HG03196 (cell line): ENCODE results near the gene KRT4.
"Not testable (repeated sequence)": the region's sequence is repeated elsewhere in the genome, so short reads cannot be mapped to it uniquely, and the experiment has no call there.

Source experiments
- ATAC-seq: cut with Tn5 transposase; IDR thresholded peaks from one replicate; pipeline ENCODE4 v1.9.1; 2021; ENCODE audit not compliant: unreplicated experiment

Gene KRT4

DNA sequence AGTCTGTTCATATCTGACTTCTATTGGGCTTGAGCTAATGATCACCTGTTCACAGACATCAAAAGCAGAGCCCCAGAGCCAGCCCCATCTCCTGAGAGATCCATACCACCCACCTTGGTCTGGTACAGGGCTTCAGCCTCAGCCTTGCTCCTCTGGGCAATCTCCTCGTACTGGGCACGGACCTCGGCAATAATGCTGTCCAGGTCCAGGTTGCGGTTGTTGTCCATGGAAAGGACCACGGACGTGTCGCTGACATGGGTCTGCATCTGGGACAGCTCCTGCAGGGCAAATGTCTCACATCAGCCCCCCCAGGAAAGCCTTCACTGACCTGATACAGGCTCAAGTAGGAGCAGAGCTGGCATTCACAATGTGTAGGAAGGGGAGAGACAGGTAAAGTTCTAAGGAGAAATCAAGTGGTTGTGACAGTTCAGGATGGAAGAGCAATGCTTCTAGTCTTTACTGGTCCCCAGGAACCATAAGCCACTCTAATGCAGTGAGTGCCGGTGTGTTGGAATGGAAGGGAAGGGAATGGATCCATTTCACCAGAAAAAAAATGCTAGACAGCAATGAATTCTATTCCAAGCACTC is 5.2 kb downstream of the KRT4 start:
- ATAC-seq = no peak

DNA sequence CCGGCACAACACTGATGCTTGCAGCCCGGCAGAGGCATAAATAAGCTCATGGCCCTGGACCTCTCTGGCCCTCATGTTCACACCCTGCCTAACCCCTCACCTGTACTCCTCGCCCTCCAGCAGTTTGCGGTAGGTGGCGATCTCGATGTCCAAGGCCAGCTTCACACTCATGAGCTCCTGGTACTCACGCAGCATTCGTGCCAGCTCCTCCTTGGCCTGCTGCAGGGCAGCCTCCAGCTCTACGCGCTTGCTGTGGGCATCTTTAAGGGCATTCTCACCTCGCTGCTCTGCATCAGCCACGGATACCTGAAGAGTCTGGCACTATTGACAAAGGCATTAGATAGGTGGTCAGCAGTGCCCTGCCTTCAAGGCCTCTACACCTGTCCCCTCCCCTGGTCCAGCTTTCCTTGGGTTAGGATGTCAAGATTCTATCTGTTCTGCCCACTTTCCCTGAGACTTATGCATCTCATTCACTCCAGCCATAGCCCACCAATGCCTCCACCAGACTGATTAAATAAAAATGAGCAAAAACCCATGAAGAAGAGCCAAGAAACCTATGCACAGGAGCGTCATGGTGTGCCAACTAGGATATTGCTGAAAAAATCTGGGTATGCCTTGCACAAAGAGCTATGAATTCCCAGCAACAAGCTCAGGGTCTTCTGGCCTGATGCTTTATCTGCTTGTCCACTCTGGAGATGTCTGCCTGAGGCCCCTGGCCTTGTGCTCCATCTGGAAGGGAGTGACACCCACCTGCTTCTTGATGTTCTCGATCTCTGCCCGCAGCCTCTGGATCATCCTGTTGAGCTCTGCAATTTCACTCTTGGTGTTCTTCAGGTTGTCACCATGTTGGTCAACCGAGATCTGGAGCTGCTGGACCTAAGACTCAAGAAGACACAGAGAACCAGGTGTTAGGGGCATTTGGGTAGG is 6.1 kb downstream of the KRT4 start:
- ATAC-seq = no peak

DNA sequence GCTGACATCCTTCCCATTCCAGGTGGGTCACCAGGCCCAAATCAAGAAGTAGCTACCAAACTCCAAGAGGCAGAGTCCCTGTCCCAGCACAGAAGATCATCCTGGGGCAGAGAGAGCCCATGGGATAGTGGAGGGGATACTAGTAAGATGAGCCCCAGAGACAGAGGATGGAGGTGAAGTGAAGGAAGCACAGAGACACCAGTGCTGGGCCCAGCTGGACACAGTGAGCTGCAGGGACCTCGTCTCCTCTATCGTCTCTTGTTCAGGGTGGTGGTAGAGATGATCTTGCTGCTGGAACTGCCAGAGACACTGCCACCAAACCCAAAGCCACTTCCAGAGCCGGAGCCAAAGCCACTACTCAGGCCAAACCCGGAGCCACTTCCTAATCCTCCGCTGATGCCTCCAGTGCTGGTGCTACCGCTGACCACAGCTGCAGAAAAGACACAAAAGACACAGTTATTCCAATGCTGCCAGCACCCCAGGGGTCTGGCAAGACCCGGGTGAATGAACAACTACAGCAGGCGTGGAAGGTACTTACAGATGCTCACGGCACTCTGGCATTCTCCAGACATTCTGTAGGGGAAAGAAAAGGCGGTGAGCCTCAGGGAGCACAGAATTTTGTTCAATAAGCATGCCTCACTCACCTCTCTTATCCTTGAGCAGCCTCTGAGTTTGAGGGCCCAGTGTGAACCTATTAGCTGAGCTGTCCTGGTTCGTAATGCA is 6.9 kb downstream of the KRT4 start:
- no peak for ATAC-seq

DNA sequence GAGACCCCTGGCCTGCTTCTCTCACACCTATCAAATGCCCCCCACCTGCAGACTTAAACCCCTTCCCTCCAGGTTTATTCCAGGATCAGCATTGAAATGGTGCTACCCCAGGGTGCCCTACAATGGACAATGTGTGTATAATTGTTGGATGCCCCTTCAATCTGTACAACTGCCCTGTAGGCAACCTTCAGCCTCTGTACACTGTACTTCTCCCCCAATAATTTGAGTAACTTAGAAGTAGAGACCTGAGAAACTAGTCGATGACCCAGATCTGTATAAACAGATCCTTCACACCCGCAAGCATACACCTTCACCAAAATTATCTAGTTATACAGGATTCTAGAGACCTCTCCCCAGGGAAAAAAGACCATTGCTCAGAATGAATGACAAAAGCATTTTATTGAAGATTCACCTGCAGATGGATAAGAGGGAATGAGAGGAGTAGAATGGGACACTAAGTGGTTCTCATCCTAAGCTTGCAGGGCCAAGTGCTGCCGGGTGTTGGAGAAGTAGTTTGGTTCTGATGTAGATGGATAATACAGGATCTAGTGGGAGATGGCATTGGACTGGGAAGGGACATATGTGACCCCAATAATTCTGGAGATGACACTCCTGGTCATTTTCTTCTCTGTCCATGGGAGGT is 7.6 kb downstream of the KRT4 start:
- ATAC-seq = no peak

DNA sequence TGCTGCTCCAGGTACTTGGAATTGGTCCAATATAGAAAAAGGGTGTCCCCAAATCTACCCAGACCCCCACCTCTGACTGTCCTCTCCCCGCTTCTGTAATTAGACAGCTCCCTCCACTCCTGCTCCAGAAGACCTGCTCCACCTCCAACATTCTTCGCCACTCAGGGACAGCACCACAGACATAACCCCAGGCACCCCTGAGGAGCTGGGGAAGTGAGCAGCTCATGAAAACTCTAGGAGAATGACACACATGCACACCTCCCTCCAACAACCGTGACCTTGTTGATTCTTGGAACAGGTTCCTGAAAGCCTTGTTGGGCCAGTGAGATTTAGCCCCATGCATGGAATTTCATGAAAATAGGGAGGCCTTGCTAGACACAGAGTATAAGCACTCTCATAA is 8.2 kb downstream of the KRT4 start:
- ATAC-seq = no peak

DNA sequence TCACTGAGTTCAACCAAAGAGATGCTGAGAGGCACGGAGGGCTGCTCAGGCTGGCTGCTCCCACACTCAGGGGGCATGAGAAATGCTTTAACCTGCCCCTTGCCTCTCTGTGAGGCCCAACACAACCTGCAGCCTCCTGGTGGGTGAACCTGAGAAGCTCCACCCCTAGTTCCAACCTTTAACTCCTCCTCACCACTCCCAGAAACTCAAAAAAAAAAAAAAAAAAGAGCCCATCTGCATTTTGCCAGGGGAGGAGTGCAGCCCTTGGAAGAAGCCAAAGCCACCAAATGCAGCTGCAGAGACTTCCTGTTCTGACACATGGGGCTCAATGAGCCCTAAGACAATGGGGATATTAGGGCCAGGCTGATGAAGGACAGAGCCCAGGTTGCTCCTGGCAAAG is 8.9 kb downstream of the KRT4 start:
- ATAC-seq = no peak

DNA sequence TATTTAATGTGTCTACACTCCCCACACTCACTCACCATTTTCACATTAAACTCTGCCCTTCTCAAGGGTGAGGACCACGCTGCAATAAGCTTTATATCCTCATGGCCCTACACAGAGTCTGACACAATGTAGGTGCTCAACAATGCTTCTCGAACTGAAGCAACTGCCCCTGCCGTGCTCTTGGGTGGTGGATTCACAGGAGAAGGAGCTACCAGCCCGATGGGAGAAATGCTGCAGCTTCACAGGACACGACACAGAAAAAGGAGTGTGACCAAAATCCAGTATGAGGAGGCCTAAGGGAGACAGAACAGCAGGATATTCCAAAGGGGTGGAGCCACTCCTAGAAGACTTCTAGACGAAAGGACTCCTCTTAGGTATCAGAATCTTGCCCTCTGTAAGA is 11.5 kb downstream of the KRT4 start:
- ATAC-seq = no peak

DNA sequence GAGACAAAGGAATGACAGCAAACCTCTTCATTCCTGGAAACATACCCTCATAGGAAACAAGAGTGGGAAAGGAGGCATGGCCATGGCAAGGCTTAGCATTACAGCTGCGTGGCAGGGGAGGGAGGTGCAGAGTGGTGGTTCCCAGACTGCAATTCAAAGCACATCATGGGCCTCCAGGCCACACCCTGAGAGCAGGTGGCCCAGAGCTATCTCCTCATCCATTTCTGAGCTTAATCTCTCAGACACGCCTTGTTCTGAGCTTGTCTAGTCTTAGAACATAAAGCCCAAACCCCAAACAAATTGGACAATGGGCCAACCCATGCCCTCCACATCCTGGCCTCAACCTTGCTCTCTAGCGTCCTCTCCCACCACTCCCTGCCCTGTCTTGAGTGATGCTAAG is 12.1 kb downstream of the KRT4 start:
- ATAC-seq = no peak

DNA sequence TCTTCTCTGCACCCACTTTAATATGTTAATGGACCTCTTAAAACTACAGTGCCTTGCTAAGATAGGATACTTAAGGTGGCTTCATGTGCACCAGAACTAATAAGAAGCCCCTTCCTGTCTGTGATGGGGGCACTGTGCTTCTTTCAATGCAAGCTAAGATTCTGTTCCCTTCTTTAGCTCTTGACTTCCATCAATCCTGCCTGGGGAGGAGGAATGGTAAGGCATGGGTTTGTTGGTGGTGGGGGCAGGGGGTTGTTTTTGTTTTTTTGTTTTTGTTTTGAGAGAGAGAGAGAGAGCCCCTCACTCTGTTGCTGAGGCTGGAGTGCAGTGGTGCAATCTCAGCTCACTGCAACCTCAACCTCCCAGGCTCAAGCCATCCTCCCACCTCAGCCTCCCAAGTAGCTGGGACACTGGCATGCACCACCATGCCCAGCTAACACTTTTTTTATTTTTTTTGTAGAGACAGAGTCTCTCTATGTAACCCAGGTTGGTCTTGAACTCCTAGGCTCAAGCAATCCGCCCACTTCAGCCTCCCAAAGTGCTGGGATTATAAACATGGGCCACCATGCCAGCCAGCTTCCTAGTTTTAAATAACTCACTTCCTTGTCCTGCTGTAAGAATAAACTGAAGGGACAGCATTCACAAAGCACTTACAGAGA is 13.5 kb downstream of the KRT4 start:
- ATAC-seq = no peak

DNA sequence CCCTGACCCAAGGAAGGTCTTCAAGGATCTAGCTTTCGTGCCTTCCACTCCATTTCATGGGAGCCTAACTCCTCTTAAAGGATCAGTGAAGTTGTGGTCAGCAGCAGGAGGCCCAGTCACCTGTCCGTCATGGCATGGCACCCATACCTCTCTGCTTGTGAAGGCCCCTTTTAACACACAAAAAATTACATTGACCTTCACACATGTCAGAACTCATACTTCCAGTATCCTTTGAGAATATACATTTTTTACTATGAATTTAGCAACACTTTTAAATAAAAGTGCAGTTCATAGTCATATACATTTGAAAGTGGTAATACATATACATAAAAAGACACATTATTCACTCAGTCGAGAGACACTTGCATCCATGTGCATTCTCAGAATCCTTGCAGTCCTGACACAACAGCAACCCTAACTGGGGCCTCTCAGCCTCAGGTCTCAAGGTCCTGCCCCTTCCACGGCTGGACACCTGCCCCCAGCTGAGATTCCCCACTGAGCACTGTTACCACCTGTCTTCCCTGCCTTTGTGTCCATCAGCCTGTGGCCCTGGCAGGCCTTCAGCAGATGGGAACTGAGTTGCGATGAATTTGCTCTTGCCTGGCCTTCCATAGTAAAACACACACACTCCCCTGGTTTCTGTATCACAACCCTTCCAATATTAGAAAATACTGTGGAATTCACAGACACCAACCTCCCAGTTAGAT is 14.3 kb downstream of the KRT4 start:
- ATAC-seq = no peak

DNA sequence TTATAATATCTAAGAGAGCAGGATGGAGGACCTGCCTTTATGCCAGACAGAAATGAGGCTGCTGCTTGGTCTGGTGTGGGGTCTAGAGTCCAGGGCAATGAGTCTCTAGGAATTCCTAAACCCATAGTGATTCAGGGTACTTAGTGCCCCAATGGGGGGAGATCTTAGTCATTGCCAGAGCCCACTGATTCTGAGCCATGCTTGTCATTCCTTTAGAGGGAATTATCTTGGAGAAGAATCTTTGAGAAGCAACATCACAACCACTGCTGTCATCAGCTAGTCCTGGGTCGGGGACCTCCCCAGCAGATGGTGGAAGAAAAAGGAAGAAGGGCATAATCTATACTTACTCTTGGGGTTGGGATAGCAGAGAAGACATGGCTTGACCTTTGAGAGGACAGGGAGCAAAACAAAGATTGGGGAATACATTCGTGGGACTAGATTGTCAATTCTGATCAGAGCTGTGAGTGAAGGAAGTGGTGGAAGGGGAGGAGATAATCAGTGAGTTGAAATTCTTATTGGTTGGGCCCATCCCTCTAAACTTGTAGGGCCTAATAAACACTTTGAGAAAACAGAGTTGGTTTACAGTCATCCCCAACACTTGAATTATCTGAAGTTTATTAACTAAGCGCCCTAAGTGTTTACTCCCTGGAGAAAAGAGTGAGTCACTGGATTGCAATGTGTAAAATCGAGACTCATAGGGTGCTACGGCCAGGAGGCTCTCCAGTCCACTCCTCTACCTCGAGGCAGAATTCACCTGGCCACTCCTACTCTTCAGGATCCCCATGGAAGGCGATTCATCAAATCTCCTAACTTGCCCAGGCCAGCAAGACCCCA is 15.0 kb downstream of the KRT4 start:
- ATAC-seq = no peak

DNA sequence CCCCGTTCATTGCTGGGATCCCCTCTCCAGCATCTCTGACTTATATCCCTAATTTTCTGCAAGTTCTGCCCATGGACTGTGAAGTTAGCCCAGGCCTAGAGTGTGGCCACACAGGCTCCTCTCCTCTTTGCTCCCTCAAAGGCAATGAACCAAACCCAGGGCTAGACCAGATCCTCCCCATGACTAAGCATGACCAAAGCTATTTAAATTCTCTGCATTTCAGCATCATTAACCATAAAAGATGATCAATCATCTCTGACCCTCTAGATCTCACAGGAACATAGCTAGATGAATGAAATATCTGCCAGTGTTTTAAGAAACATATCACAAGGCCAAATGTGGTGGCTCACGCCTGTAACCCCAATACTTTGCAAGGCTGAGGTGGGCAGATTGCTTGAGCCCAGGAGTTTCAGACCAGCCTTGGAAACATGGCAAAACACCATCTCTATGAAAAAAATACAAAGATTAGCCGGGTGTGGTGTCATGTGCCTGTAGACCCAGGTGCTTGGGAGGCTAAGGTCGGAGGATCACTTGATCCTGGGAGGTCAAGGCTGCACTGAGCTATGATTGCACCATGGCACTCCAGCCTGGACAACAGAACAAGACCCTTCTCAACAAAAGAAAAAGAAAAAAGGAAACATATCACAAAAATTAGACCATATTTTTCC is 15.8 kb downstream of the KRT4 start:
- no peak for ATAC-seq

DNA sequence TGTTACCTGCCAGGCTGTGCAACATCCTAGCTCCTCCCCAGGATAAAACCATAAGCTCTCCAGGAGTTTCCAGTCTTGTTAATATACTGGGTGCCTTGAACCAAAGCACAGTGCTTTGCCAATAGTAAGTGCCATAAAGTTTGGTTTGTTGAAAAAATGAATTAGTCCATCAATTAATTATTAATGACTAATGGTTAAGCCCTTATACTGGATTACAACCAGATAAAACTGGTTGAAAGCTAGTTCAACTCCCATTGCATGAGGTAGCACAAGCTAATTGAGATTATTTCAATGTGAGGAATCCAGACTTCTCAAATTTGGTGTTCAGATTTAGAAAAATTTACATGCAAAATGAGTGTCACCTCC is 16.4 kb downstream of the KRT4 start:
- ATAC-seq = no peak

DNA sequence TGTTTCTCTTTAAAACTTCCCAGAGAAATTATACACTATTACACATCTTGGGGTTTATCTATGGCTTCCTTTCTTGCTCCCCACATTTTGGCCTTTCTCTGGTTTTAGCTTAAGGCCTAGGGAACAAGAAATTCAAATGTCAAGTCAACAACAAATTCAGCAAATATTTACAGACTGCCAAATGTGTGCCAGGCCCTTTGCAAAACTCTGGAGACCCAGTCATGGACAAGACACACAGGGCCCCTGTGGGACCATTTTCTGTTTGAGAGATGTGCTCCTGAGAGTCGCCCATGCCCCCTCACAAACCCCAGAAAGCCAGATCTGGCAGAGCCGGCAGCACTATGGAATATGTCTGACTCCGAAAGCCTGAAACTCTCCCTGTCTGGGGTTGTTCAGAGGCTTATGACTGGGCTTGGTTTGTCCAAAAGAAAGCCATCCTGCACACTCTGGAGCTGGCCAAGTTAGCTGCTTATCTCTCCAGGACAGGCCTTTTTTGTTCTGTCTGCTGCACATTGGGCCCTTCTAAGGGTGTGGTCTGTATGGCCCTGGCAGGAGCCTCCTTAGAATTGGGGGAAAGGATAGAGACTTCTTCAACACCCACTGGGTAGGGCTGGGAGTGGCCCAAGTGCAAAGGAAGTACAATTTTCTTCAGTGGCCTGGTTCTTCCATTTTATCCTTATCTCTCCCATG is 16.9 kb downstream of the KRT4 start:
- no peak for ATAC-seq

DNA sequence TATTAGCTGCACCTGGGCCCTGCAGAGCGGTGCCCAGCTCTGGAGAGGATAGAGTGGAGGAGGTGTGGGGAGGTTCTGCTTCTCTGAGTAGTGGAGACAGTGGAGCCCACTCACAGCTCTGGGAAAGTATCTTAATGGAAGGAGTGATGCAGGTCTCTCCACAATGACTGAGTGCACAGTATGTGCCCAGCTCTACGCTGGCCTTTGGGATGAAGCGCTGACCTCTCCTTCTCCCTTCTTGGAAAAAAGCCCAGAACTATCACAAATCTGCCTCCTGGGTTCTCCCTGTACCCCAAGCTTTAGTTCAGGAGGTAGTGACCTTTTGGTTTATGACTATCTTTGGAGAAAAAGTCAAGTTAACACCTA is 17.5 kb downstream of the KRT4 start:
- ATAC-seq = no peak

DNA sequence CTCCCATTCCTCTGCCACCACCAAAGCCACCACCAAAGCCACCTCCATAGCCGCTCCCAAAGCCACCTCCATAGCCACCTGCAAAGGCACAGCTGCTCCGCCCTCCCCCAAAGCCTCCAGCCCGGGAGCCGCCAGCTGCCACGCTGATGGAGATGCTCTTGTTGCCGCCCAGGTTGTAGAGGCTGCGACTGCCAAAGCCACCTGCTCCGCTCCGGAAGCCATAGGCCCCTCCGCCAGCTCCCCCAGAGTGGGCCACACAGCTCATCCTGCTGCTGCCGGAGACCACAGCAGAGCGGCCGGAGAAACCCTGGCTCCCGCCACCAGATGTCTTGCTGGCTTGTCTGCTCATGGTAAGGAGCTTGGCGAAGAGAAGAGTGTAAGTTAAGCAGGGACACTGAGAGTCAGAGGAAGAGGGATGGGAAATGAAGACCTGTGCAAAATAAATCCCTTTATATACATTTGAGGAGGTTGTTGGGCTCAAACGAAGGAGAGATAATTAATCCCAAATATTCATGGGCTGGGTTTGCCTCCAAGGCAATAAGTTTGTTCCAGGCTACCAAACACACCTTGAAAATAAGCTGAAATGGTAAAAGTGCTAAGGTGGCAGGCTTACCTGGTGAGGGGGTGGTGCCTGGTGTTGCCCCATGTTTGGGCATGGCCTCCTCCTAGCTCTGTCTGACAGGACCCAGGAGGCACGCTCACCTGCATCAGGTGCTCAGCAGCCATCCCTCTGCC is 18.1 kb downstream of the KRT4 start, which contains the start of gene KRT3:
TSS of gene KRT3 (minus strand) at position 424 of the 735 bp plus-strand sequence. CDS start at position 349, 75 bp downstream.
- ATAC-seq = no peak

DNA sequence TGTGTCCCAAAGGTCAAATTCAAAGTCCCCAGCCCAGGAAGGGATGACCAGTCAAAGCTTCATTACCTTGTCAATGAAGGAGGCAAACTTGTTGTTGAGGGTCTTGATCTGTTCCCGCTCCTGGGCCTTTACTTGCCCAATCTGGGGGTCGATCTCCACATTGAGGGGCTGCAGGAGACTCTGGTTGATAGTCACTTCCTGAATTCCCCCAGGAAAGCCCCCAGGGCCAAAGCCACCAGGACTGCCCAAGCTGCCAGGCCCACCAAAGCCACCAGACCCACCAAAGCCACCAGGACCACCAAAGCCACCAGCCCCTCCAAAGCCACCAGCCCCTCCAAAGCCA is 18.6 kb downstream of the KRT4 start:
- ATAC-seq = not testable (repeated sequence)
